GM23248 (cell line): ENCODE data around the gene DAG1. TPM values are rescaled to one million over a fixed set of nuclear protein-coding genes. Genes with fewer than 3 reads are reported as not detected.
A peak's percentile ranks its signal among the peaks of the same experiment; 100 is the strongest.

ENCODE experiments used
- DNase-seq: peaks from one replicate; pipeline ENCODE4 v3.0.0-alpha.2; 2015
- H2AFZ ChIP-seq: fragments of 200-600 bp; sonication (generic); 2 replicates; pipeline ENCODE4 v1.6.1; 2016; ENCODE audit warnings: antibody characterized with exemption
- H3F3A ChIP-seq: fragments of 200-600 bp; sonication (generic); 2 replicates; pipeline ENCODE4 v1.6.1; 2016; ENCODE audit warnings: mild to moderate bottlenecking, antibody characterized with exemption, mixed run types; ENCODE audit not compliant: insufficient read depth
- H3K27ac ChIP-seq: fragments of 200-600 bp; sonication (generic); 2 replicates; pipeline ENCODE4 v1.5.1; 2016; ENCODE audit warnings: mild to moderate bottlenecking
- H3K27me3 ChIP-seq: fragments of 200-600 bp; sonication (generic); replicated peaks from 2 replicates; pipeline ENCODE4 v1.6.1; 2016; ENCODE audit warnings: mild to moderate bottlenecking; ENCODE audit not compliant: insufficient read depth
- H3K36me3 ChIP-seq: fragments of 200-600 bp; sonication (generic); 2 replicates; pipeline ENCODE4 v1.6.1; 2016; ENCODE audit warnings: low read depth, mild to moderate bottlenecking
- H3K4me1 ChIP-seq: fragments of 200-600 bp; sonication (generic); 2 replicates; pipeline ENCODE4 v1.6.1; 2016; ENCODE audit warnings: mild to moderate bottlenecking; ENCODE audit not compliant: insufficient read depth
- H3K4me2 ChIP-seq: fragments of 200-600 bp; sonication (generic); one replicate; pipeline ENCODE4 v1.6.1; 2016; ENCODE audit warnings: mild to moderate bottlenecking; ENCODE audit not compliant: unreplicated experiment
- H3K4me3 ChIP-seq: fragments of 200-600 bp; sonication (generic); 2 replicates; pipeline ENCODE4 v1.5.1; 2016; ENCODE audit warnings: mild to moderate bottlenecking
- H3K79me2 ChIP-seq: fragments of 200-600 bp; sonication (generic); 2 replicates; pipeline ENCODE4 v1.6.1; 2016; ENCODE audit warnings: mild to moderate bottlenecking; ENCODE audit not compliant: insufficient read depth
- H3K9ac ChIP-seq: fragments of 200-600 bp; sonication (generic); 2 replicates; pipeline ENCODE4 v1.6.1; 2016; ENCODE audit warnings: mild to moderate bottlenecking
- H3K9me2 ChIP-seq: fragments of 200-600 bp; sonication (generic); 2 replicates; pipeline ENCODE4 v1.6.1; 2016; ENCODE audit warnings: mixed run types, mild to moderate bottlenecking, moderate library complexity; ENCODE audit not compliant: insufficient read depth
- H3K9me3 ChIP-seq: fragments of 200-600 bp; sonication (generic); one replicate; pipeline ENCODE4 v1.6.1; 2017; ENCODE audit warnings: low read depth
- H4K20me1 ChIP-seq: fragments of 200-600 bp; sonication (generic); 2 replicates; pipeline ENCODE4 v1.6.0; 2016; ENCODE audit not compliant: insufficient read depth
- EZH2 ChIP-seq: fragments of 200-600 bp; sonication (generic); IDR thresholded peaks from 2 replicates; pipeline ENCODE4 v1.6.1; 2018; ENCODE audit warnings: antibody characterized with exemption, mild to moderate bottlenecking; ENCODE audit not compliant: insufficient read depth, poor library complexity, severe bottlenecking
- EZH2phosphoT487 ChIP-seq: fragments of 200-600 bp; sonication (generic); IDR thresholded peaks from 2 replicates; pipeline ENCODE4 v1.6.1; 2018; ENCODE audit warnings: antibody characterized with exemption, moderate library complexity, mild to moderate bottlenecking, low read depth; ENCODE audit not compliant: insufficient read depth
- WGBS, 2 experiments: methylation state at CpG; one replicate each; pipeline ENCODE4 v1.1.6; 2015 to 2017; ENCODE audit warnings: low lambda C conversion rate in 2 of 2, low coverage in 1 of 2; ENCODE audit errors: missing lambda C conversion rate in 2 of 2; 5-methylcytosine and 5-hydroxymethylcytosine counted together
- in situ Hi-C: fragments of 300-500 bp; cut with MboI; formaldehyde crosslinking; loops from 2 replicates; pipeline ENCODE4 v1.15.0; 2020
- polyA plus RNA-seq: library from polyadenylated mRNA; unstranded; fragments of >200 nt; fragmentation: Nextera tagmentation; extraction: Ambion mirVana; gene quantifications from 2 replicates; pipeline ENCODE4 v1.2.1, GENCODE V29; 2016
- total RNA-seq: library from RNA; depleted of rRNA; stranded (reverse); fragments of >200 nt; shearing (Covaris generic); gene quantifications from 2 replicates; pipeline ENCODE4 v1.2.3, GENCODE V29; 2014

The DAG1 gene
- total and polyA plus RNA-seq, 2 experiments from 2014 or later: 43.0 to 90.2 TPM

DNA sequence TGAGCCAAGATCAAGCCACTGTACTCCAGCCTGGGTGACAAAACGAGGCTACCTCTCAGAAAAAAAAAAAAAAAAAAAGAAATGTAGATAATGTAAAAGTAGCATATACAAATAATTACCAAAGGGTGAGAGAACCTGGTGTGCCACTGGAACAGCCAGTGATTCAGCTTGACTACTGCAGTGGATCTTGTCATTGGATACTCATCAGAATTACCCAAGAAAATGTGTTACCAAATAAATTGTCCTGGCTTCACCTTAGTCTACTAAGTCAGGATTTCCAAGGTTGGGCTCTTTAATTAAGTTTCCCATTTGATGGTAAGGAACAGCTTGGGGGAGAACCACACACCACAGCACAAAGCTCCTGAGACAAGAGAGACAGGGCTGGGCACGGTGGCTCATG is 42.5 kb upstream of the DAG1 start:
- WGBS, 2 experiments: 82 to 94% methylated on average over 2 of the region's 2 CpGs
- in situ Hi-C loops: loop anchor here (25.0 kb wide), 1 partner anchor 265 kb away; the partner anchor contains the start of genes CCDC71 and KLHDC8B
- peak overlapping the region; percentile 15; the same call in 1 of the 2 replicates for H3K27ac ChIP-seq
- peaks cover 9% of the 10 kb centered on the region; the same call in 1 of the 2 replicates for H3K79me2 ChIP-seq
- H2AFZ ChIP-seq: no peak overlapping the region
- no peak overlapping the region for H3K4me2 ChIP-seq
- DNase-seq: peak; percentile 60
- H3K4me1 ChIP-seq: 0 out of 2 replicates have a peak, but pooled peaks cover 3% of the 10 kb centered on the region
- H3K4me3 ChIP-seq: no peak overlapping the region
- H3K27me3 ChIP-seq: no peaks in the 10 kb centered on the region
- TF ChIP-seq EZH2: no peak
- TF ChIP-seq EZH2phosphoT487: no peak
- no peaks in the 10 kb centered on the region for H3K36me3 ChIP-seq
- H3F3A ChIP-seq: no peaks in the 10 kb centered on the region
- no peaks in the 10 kb centered on the region for H4K20me1 ChIP-seq
- no peaks in the 10 kb centered on the region for H3K9me2 ChIP-seq
- no peak overlapping the region for H3K9ac ChIP-seq
- H3K9me3 ChIP-seq: no peaks in the 10 kb centered on the region

DNA sequence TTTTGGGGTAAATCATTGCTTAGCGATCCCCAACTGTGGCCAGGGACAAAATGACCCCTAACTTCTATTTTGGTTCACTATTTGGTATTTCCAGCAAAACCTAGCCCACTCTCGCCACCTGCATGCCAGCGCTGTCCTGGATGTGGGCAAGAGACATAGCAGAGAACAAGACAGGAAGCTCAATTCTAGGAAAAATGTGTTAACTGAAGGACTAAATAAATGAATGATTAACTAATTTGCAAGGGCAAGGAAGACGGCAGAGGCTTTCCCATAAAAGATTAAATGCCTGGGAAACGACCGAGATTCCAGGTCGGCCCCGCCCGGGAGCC is 41.4 kb upstream of the DAG1 start:
- H3K4me3 ChIP-seq: peak overlapping the region; percentile 83
- H3K9me2 ChIP-seq: no peaks in the 10 kb centered on the region
- 4 to 6% methylated on average over 9 of the region's 9 CpGs for WGBS, 2 experiments
- H3K4me2 ChIP-seq: peak overlapping the region; percentile 84
- H3F3A ChIP-seq: no peaks in the 10 kb centered on the region
- in situ Hi-C loops: loop anchor here (25.0 kb wide), 1 partner anchor 266 kb away; the partner anchor contains the start of genes CCDC71 and KLHDC8B
- 0 out of 2 replicates have a peak, but pooled peaks cover 3% of the 10 kb centered on the region for H3K4me1 ChIP-seq
- H4K20me1 ChIP-seq: no peaks in the 10 kb centered on the region
- H3K27ac ChIP-seq: peak overlapping the region; percentile 94
- DNase-seq: no peak
- H3K27me3 ChIP-seq: no peaks in the 10 kb centered on the region
- H3K36me3 ChIP-seq: no peaks in the 10 kb centered on the region
- peak overlapping the region; percentile 92 for H3K9ac ChIP-seq
- TF ChIP-seq EZH2phosphoT487 (no peak), EZH2 (no peak)
- peaks cover 9% of the 10 kb centered on the region; the same call in 1 of the 2 replicates for H3K79me2 ChIP-seq
- H3K9me3 ChIP-seq: no peaks in the 10 kb centered on the region
- peak overlapping the region; percentile 91 for H2AFZ ChIP-seq

DNA sequence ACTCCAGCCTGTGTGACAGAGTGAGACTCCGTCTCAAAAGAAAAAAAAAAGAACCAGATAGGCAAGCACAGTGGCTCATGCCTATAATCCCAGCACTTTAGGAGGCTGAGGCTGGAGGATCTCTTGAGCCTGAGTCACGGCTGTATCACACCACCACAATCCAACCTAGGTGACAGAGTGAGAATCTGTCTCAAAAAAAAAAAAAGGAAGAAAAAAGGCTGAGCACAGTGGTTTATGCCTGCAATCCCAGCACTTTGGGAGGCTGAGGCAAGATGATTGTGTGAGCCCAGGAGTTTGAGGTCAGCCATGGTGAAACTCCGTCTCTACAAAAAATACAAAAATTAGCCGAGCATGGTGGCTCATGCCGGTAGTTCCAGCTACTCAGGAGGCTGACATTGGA is 35.3 kb upstream of the DAG1 start:
- H3K27me3 ChIP-seq: no peaks in the 10 kb centered on the region
- no peak overlapping the region for H3K4me2 ChIP-seq
- no peak for TF ChIP-seq EZH2phosphoT487
- TF ChIP-seq EZH2: no peak
- in situ Hi-C loops: loop anchor here (25.0 kb wide), 1 partner anchor 272 kb away; the partner anchor contains the start of genes CCDC71 and KLHDC8B
- no peaks in the 10 kb centered on the region for H3K36me3 ChIP-seq
- H3K9me3 ChIP-seq: no peaks in the 10 kb centered on the region
- no peak overlapping the region for H3K27ac ChIP-seq
- WGBS, 2 experiments: 87 to 94% methylated on average over 5 of the region's 5 CpGs
- no peaks in the 10 kb centered on the region for H4K20me1 ChIP-seq
- no peak overlapping the region for H3K9ac ChIP-seq
- no peak for DNase-seq
- H3F3A ChIP-seq: no peaks in the 10 kb centered on the region
- no peaks in the 10 kb centered on the region for H3K79me2 ChIP-seq
- no peaks in the 10 kb centered on the region for H3K4me1 ChIP-seq
- H2AFZ ChIP-seq: no peak overlapping the region
- no peak overlapping the region for H3K4me3 ChIP-seq
- no peaks in the 10 kb centered on the region for H3K9me2 ChIP-seq

DNA sequence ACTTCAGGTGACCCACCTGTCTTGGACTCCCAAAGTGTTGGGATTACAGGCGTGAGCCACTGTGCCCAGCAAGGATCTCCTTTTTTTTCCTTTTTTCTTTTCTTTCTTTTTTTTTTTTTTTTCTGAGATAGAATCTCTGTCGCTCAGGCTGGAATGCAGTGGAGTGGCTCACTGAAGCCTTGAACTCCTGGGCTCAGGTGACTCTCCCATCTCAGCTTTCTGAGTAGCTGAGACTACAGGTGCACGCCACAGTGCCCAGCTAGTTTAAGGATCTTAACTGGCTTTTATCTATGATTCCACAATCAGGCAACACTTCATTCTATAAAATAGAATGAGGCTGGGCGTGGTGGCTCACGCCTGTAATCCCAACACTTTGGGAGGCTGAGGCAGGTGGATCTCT is 24.7 kb upstream of the DAG1 start:
- H3K4me3 ChIP-seq: no peak overlapping the region
- no peaks in the 10 kb centered on the region for H3K79me2 ChIP-seq
- no peaks in the 10 kb centered on the region for H4K20me1 ChIP-seq
- H3K4me2 ChIP-seq: no peak overlapping the region
- WGBS, 2 experiments: 85 to 87% methylated on average over 5 of the region's 5 CpGs
- TF ChIP-seq EZH2 (no peak), EZH2phosphoT487 (no peak)
- H3K9ac ChIP-seq: no peak overlapping the region
- no peak overlapping the region for H3K27ac ChIP-seq
- in situ Hi-C loops: loop anchor here (25.0 kb wide), 1 partner anchor 283 kb away; the partner anchor contains the start of genes CCDC71 and KLHDC8B
- H3K9me3 ChIP-seq: no peaks in the 10 kb centered on the region
- H3K9me2 ChIP-seq: no peaks in the 10 kb centered on the region
- H3K4me1 ChIP-seq: peaks cover 12% of the 10 kb centered on the region
- H3F3A ChIP-seq: peaks cover 18% of the 10 kb centered on the region
- DNase-seq: no peak
- H3K27me3 ChIP-seq: no peaks in the 10 kb centered on the region
- H2AFZ ChIP-seq: no peak overlapping the region
- no peaks in the 10 kb centered on the region for H3K36me3 ChIP-seq
